Measurements from ENCODE around the gene TJP1.
"Not testable (repeated sequence)": the region's sequence is repeated elsewhere in the genome, so short reads cannot be mapped to it uniquely, and the experiment has no call there.

Gene TJP1

GRCh38 chr15:29665444-29666003 lies 156.7 kb downstream of the TJP1 start:
- Histone ChIP-seq H3K4me1 (ENCODE audit: insufficient read depth, low read length) (no peaks in the 10 kb centered on the region), H3K27ac (ENCODE audit: low read length) (no peak overlapping the region), H3K4me3 (ENCODE audit: low read depth in 1 of 2, low read length in 2 of 2) (no peak overlapping the region), H3K4me2 (ENCODE audit: insufficient read depth, low read length) (no peak overlapping the region), H2AFZ (ENCODE audit: low read depth, low read length) (no peak overlapping the region), H3K79me2 (ENCODE audit: insufficient read depth, low read length) (no peaks in the 10 kb centered on the region), H4K20me1 (ENCODE audit: insufficient read depth, low read length) (no peaks in the 10 kb centered on the region), H3K36me3 (ENCODE audit: insufficient read depth, low read length) (no peaks in the 10 kb centered on the region), H3K9ac (ENCODE audit: low read depth, low read length) (no peak overlapping the region), H3K9me3 (ENCODE audit: insufficient read depth, low read length, severe bottlenecking) (no peaks in the 10 kb centered on the region), H3K27me3 (ENCODE audit: insufficient read depth, low read length, poor library complexity) (no peaks in the 10 kb centered on the region)
- ATAC-seq (ENCODE audit: insufficient read depth, low read depth) (no peak), DNase-seq (no peak)
- TF ChIP-seq EZH2 (IDR thresholded peaks at IDR 0.05; ENCODE audit: borderline replicate concordance, low read depth, low read length, severe bottlenecking): no peak
- TF ChIP-seq, protein P1, sequence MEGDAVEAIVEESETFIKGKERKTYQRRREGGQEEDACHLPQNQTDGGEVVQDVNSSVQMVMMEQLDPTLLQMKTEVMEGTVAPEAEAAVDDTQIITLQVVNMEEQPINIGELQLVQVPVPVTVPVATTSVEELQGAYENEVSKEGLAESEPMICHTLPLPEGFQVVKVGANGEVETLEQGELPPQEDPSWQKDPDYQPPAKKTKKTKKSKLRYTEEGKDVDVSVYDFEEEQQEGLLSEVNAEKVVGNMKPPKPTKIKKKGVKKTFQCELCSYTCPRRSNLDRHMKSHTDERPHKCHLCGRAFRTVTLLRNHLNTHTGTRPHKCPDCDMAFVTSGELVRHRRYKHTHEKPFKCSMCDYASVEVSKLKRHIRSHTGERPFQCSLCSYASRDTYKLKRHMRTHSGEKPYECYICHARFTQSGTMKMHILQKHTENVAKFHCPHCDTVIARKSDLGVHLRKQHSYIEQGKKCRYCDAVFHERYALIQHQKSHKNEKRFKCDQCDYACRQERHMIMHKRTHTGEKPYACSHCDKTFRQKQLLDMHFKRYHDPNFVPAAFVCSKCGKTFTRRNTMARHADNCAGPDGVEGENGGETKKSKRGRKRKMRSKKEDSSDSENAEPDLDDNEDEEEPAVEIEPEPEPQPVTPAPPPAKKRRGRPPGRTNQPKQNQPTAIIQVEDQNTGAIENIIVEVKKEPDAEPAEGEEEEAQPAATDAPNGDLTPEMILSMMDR (IDR thresholded peaks at IDR 0.05; ENCODE audit: borderline replicate concordance, extremely low read depth, low read length, poor library complexity, severe bottlenecking): no peak

GRCh38 chr15:29664406-29664805 lies 157.9 kb downstream of the TJP1 start:
- no peak for DNase-seq
- Histone ChIP-seq H3K4me1 (ENCODE audit: insufficient read depth, low read length) (no peaks in the 10 kb centered on the region), H4K20me1 (ENCODE audit: insufficient read depth, low read length) (no peaks in the 10 kb centered on the region), H2AFZ (ENCODE audit: low read depth, low read length) (no peak overlapping the region), H3K4me3 (ENCODE audit: low read depth in 1 of 2, low read length in 2 of 2) (no peak overlapping the region), H3K36me3 (ENCODE audit: insufficient read depth, low read length) (no peaks in the 10 kb centered on the region), H3K9me3 (ENCODE audit: insufficient read depth, low read length, severe bottlenecking) (no peaks in the 10 kb centered on the region), H3K9ac (ENCODE audit: low read depth, low read length) (no peak overlapping the region), H3K79me2 (ENCODE audit: insufficient read depth, low read length) (no peaks in the 10 kb centered on the region), H3K4me2 (ENCODE audit: insufficient read depth, low read length) (no peak overlapping the region), H3K27me3 (ENCODE audit: insufficient read depth, low read length, poor library complexity) (no peaks in the 10 kb centered on the region), H3K27ac (ENCODE audit: low read length) (no peak overlapping the region)
- no peak for TF ChIP-seq EZH2 (IDR thresholded peaks at IDR 0.05; ENCODE audit: borderline replicate concordance, low read depth, low read length, severe bottlenecking)
- TF ChIP-seq, protein P1 (IDR thresholded peaks at IDR 0.05; ENCODE audit: borderline replicate concordance, extremely low read depth, low read length, poor library complexity, severe bottlenecking): no peak
- ATAC-seq (ENCODE audit: insufficient read depth, low read depth): no peak

DNA sequence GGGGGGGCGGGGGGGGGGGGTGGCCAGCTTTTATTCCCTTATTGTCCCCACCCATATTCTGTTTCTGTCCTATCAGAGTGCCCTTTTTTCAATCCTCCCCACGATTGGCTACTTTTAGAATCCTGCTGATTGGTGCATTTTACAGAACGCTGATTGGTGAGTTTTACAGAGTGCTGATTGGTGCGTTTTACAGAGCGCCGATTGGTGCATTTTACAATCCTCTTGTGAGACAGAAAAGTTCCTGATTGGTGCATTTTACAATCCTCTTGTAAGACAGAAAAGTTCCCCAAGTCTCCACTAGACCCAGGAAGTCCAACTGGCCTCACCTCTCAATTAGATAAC lies 164.8 kb downstream of the TJP1 start:
- H3K27me3 ChIP-seq (ENCODE audit: insufficient read depth, low read length, poor library complexity); ATAC-seq (ENCODE audit: insufficient read depth, low read depth); DNase-seq; H3K9ac ChIP-seq (ENCODE audit: low read depth, low read length); H2AFZ ChIP-seq (ENCODE audit: low read depth, low read length); H3K4me1 ChIP-seq (ENCODE audit: insufficient read depth, low read length); H4K20me1 ChIP-seq (ENCODE audit: insufficient read depth, low read length); H3K4me2 ChIP-seq (ENCODE audit: insufficient read depth, low read length); H3K27ac ChIP-seq (ENCODE audit: low read length); H3K79me2 ChIP-seq (ENCODE audit: insufficient read depth, low read length); H3K36me3 ChIP-seq (ENCODE audit: insufficient read depth, low read length); H3K9me3 ChIP-seq (ENCODE audit: insufficient read depth, low read length, severe bottlenecking); H3K4me3 ChIP-seq (ENCODE audit: low read depth in 1 of 2, low read length in 2 of 2): not testable (repeated sequence)

DNA sequence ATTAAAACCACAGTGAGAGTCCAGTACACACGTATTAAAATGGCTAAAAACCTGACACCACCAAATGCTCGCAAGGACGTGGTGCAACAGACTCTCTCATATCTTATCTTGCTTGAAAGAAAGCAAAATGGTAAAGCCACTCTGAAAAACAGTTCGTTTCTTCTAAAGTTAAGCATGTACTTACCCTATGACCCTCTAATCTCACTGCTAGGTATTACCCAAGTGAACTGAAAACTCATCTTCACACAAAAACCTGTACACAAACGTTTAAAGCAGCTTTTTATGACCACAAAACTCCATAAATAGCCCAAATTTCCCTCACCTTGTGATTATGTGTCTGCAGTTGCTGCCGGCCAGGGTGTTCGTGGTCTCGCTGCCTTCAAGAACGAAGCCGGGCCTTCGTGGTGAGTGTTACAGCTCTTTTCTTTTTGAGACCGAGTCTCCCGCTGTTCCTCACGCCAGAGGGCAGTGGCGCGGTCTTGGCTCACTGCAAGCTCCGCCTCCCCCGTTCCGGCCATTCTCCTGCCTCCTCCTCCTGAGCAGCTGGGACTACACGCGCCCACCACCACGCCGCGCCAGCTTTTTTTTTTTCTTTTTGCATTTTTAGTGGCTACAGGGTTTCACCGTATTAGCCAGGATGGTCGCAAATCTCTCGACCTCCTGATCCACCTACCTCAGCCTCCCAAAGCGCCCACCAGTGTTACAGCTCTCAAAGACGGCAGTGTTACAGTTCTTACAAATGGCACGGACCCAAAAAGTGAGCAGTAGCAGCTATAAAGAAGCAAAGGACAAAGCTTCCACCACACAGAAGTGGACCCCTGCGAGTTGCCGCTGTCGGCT lies 165.4 kb downstream of the TJP1 start:
- no peaks in the 10 kb centered on the region for H3K4me1 ChIP-seq (ENCODE audit: insufficient read depth, low read length)
- no peaks in the 10 kb centered on the region for H3K79me2 ChIP-seq (ENCODE audit: insufficient read depth, low read length)
- no peaks in the 10 kb centered on the region for H3K27me3 ChIP-seq (ENCODE audit: insufficient read depth, low read length, poor library complexity)
- no peak overlapping the region for H2AFZ ChIP-seq (ENCODE audit: low read depth, low read length)
- no peaks in the 10 kb centered on the region for H3K9me3 ChIP-seq (ENCODE audit: insufficient read depth, low read length, severe bottlenecking)
- no peak overlapping the region for H3K27ac ChIP-seq (ENCODE audit: low read length)
- ATAC-seq (ENCODE audit: insufficient read depth, low read depth) (no peak), DNase-seq (no peak)
- TF ChIP-seq EZH2 (IDR thresholded peaks at IDR 0.05; ENCODE audit: borderline replicate concordance, low read depth, low read length, severe bottlenecking): no peak
- TF ChIP-seq, protein P1 (IDR thresholded peaks at IDR 0.05; ENCODE audit: borderline replicate concordance, extremely low read depth, low read length, poor library complexity, severe bottlenecking): no peak
- no peaks in the 10 kb centered on the region for H4K20me1 ChIP-seq (ENCODE audit: insufficient read depth, low read length)
- H3K4me2 ChIP-seq (ENCODE audit: insufficient read depth, low read length): no peak overlapping the region
- no peaks in the 10 kb centered on the region for H3K36me3 ChIP-seq (ENCODE audit: insufficient read depth, low read length)
- no peak overlapping the region for H3K4me3 ChIP-seq (ENCODE audit: low read depth in 1 of 2, low read length in 2 of 2)
- H3K9ac ChIP-seq (ENCODE audit: low read depth, low read length): no peak overlapping the region

Data from DND-41 (cell line).